BJ (cell line): ENCODE results near the gene HOXD10. TPM values are rescaled to one million over a fixed set of nuclear protein-coding genes. Genes with fewer than 3 reads are reported as not detected.

Experiments used
- CTCF ChIA-PET: fragments of 350-600 bp; formaldehyde crosslinking; extraction: SDS; loops from one replicate; lab custom pipeline; 2021; ENCODE audit warnings: antibody characterized with exemption, inconsistent platforms; lab: Yijun Ruan, JAX
- POLR2A ChIA-PET: fragments of 300-600 bp; sonication (Branson Sonifier 250); formaldehyde crosslinking; extraction: SDS; loops from one replicate; lab custom pipeline; 2021; ENCODE audit warnings: antibody characterized with exemption; lab: Charles Lee
- DNase-seq: peaks from one replicate; pipeline ENCODE4 v3.0.0-alpha.2; 2011; ENCODE audit warnings: low read depth
- H3K27me3 ChIP-seq: 2 replicates; pipeline ENCODE4 v1.6.0; 2011; ENCODE audit warnings: low read length; ENCODE audit not compliant: control insufficient read depth, insufficient read depth
- H3K36me3 ChIP-seq: 2 replicates; pipeline ENCODE4 v1.5.1; 2011; ENCODE audit warnings: low read length; ENCODE audit not compliant: control insufficient read depth, insufficient read depth
- H3K4me3 ChIP-seq: 2 replicates; pipeline ENCODE4 v1.5.1; 2011; ENCODE audit warnings: low read depth, mild to moderate bottlenecking, control low read depth, low read length
- polyA plus RNA-seq: library from polyadenylated mRNA; depleted of rRNA; stranded (reverse); fragments of >200 nt; gene quantifications from 2 replicates; pipeline ENCODE4 v1.2.3, GENCODE V29; 2011
- TF ChIP-seq, protein P1 (sequence below): IDR thresholded peaks from 2 replicates; pipeline ENCODE4 v1.5.1; 2011; ENCODE audit warnings: low read depth, mild to moderate bottlenecking, control low read depth, inconsistent platforms, low read length, moderate library complexity; ENCODE audit not compliant: insufficient read depth

Gene HOXD10
- polyA plus RNA-seq, 1 experiment = 11.0 TPM

DNA sequence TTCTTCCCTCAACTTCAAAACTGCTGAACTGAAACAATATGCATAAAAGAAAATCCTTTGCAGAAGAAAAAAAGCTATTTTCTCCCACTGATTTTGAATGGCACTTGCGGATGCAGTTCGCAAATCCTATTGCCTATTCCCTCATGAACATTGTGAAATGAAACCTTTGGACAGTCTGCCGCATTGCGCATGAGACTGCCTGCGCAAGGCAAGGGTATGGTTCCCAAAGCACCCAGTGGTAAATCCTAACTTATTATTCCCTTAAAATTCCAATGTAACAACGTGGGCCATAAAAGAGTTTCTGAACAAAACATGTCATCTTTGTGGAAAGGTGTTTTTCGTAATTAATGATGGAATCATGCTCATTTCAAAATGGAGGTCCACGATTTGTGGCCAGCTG lies 21.3 kb downstream of the HOXD10 start:
- TF ChIP-seq, protein P1, sequence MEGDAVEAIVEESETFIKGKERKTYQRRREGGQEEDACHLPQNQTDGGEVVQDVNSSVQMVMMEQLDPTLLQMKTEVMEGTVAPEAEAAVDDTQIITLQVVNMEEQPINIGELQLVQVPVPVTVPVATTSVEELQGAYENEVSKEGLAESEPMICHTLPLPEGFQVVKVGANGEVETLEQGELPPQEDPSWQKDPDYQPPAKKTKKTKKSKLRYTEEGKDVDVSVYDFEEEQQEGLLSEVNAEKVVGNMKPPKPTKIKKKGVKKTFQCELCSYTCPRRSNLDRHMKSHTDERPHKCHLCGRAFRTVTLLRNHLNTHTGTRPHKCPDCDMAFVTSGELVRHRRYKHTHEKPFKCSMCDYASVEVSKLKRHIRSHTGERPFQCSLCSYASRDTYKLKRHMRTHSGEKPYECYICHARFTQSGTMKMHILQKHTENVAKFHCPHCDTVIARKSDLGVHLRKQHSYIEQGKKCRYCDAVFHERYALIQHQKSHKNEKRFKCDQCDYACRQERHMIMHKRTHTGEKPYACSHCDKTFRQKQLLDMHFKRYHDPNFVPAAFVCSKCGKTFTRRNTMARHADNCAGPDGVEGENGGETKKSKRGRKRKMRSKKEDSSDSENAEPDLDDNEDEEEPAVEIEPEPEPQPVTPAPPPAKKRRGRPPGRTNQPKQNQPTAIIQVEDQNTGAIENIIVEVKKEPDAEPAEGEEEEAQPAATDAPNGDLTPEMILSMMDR = no peak
- H3K36me3 ChIP-seq = no peaks in the 10 kb centered on the region
- peaks cover 42% of the 10 kb centered on the region for H3K27me3 ChIP-seq
- POLR2A ChIA-PET = no interaction called here
- CTCF ChIA-PET = interaction anchor here (1.6 to 8.7 kb wide), 5 partner anchors 11 to 514 kb away, joined by 8 to 110 read pairs (median 72); no protein-coding TSS in a partner anchor
- no peak overlapping the region for H3K4me3 ChIP-seq
- no peak for DNase-seq

DNA sequence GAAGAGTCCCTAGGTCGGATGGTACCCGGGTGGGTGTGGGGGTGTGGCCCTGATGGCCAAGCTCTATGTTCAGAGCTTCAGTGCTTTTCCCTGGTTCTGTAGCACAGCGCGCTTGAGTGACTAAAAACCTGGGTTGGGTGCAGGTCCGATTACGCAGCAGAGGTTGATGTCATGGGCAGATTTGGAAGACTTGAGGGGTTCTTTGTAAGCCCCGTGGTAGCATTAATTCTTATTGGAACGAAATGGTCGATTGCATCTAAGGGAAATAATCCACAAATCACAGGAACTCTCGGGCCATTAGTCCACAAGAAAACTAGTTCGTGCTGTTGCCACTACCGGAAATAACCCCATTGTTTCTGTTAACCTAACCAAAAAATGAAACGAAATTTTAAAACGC lies 21.9 kb downstream of the HOXD10 start:
- Histone ChIP-seq H3K4me3 (no peak overlapping the region), H3K36me3 (no peaks in the 10 kb centered on the region), H3K27me3 (peaks cover 38% of the 10 kb centered on the region)
- ChIA-PET CTCF (interaction anchor here (1.1 to 8.7 kb wide), 8 partner anchors 8 to 513 kb away, joined by 3 to 110 read pairs (median 48); partner anchors contain the start of gene HOXD8), POLR2A (no interaction called here)
- TF ChIP-seq, protein P1 = no peak
- no peak for DNase-seq

DNA sequence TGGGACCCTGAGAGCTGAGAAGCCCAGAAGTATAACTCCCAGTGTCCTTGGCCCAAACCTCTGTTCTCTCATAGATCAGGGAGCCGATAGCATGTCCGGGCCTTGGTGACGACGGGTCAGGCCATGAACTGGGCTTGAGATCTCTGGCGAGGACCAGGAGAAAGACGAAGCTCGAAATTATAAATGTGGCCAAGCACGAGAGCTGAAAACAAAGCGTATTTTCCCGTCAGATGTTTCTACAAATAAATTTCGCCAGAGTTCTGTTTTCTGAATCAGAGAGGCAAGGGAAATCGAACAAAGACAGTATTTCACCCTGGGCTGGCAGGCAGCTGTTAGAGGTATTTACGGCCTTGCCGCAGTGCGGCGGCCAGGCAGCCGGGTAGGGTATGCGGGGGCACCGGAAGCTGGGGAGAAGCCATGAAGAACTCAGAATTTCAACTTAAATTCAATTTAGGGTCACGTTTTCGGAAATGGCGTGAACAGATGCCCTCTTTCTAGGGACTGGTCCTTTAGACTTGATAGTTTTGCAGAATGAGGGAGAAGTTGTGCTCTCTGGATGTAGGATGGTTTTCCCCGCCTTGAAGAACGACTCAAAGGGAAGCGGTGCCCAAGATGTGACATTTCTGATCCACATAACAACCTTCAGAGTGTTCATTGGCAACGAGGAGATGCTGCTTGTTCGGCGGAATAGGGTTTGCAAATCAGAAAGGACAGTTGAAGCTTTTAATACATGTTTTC lies 22.5 kb downstream of the HOXD10 start:
- POLR2A ChIA-PET = no interaction called here
- H3K4me3 ChIP-seq = no peak overlapping the region
- no peaks in the 10 kb centered on the region for H3K36me3 ChIP-seq
- no peak for DNase-seq
- peaks cover 41% of the 10 kb centered on the region for H3K27me3 ChIP-seq
- TF ChIP-seq, protein P1 = no peak
- CTCF ChIA-PET = interaction anchor here (0.7 to 8.7 kb wide), 21 partner anchors 9 to 1140 kb away, joined by 3 to 110 read pairs (median 9); partner anchors contain the start of gene HOXD8

DNA sequence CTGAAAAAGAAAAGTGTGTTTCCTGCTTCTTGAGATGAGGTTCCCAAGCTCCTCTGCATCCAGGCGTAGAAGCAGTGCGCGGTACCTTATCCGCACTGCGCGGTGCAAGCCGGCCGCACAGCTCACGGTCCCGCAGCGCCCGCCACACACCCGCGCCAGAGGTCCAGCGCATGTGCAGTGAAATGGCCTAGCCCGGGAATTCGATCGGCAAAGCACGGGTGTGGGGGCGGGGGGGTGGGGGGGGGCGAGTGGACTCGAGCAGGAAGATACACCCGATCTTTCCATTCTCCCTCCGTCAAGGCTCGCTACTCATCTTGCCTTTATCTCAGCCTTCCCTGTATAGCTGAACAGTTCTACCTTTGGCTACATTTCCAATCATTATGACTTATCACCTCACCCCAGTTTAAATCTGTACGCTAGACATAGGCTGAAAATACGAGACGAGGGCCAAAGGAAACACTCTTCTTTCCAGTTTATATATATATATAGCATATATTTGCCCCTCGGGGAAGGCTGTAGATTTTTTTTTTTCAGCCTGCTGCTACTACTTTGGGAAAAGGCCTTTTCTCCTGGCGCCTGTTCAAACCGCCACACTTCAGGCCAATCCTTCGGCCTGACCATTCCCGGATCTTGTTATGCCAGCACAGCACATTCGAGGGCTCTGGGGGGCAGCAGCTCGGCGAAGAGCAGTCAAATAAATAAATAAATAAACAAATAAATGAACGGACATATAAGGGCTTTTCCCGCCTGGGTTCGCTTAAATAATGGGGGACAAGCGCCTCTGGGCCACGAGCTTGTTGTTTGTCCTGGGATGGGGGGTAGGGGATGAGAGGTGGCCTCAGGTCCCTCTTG lies 23.3 kb downstream of the HOXD10 start:
- POLR2A ChIA-PET = no interaction called here
- TF ChIP-seq, protein P1 = no peak
- no peak for DNase-seq
- Histone ChIP-seq H3K27me3 (peaks cover 36% of the 10 kb centered on the region), H3K4me3 (peak overlapping the region; percentile 53), H3K36me3 (no peaks in the 10 kb centered on the region)
- CTCF ChIA-PET = interaction anchor here (0.6 to 8.7 kb wide), 53 partner anchors 8 to 1377 kb away, joined by 3 to 110 read pairs (median 4); partner anchors contain the start of genes HOXD4, HOXD8 and MTX2
